Measurements from ENCODE around the gene ANKS1A. TPM values are rescaled to one million over a fixed set of nuclear protein-coding genes. Genes with fewer than 3 reads are reported as not detected.

ANKS1A gene
- total RNA-seq, 4 donors from 2014 or later, result 5.3 to 8.6 (median 7.0) TPM

DNA sequence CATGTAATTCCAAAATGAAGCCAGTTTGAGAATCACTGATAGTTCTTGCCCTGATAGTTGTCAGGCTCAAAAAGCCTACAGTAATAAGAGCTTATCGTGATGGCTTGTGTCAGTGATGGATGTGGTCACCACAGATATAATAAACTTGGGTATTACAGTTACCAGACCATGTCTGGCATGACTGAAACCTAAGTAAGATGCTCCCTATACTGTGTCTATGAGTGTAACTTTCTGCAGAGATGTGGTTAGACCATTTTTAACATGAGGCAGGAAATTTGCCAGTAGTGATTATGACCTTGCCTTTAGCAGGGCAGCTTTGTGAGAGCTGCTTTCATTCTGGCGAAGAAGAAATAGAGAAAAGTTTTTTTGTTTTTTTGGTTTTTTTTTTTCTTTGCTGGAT is 90.2 kb downstream of the ANKS1A start:
- DNase-seq (no peak), ATAC-seq (no peak)
- no peak overlapping the region for H3K4me3 ChIP-seq
- in situ Hi-C loops (cut with MboI; ENCODE audit: low sequenced_read_pairs in 4 of 4) (loop anchor here in 2 of 4 donors (25.0 kb wide), 1 partner anchor 258 kb away; no protein-coding TSS in a partner anchor), intact Hi-C loops (cut with DNase I; ENCODE audit: low total_unique reads) (no loop called here)
- H3K27me3 ChIP-seq, result no peaks in the 10 kb centered on the region
- H3K27ac ChIP-seq, result no peak overlapping the region
- no peaks in the 10 kb centered on the region for H3K4me1 ChIP-seq
- TF ChIP-seq, protein P1, sequence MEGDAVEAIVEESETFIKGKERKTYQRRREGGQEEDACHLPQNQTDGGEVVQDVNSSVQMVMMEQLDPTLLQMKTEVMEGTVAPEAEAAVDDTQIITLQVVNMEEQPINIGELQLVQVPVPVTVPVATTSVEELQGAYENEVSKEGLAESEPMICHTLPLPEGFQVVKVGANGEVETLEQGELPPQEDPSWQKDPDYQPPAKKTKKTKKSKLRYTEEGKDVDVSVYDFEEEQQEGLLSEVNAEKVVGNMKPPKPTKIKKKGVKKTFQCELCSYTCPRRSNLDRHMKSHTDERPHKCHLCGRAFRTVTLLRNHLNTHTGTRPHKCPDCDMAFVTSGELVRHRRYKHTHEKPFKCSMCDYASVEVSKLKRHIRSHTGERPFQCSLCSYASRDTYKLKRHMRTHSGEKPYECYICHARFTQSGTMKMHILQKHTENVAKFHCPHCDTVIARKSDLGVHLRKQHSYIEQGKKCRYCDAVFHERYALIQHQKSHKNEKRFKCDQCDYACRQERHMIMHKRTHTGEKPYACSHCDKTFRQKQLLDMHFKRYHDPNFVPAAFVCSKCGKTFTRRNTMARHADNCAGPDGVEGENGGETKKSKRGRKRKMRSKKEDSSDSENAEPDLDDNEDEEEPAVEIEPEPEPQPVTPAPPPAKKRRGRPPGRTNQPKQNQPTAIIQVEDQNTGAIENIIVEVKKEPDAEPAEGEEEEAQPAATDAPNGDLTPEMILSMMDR (IDR thresholded peaks at IDR 0.05 in 4 of 5, conservative IDR thresholded peaks at IDR 0.05 in 1 of 5), result no peak
- no peak for TF ChIP-seq POLR2A (IDR thresholded peaks at IDR 0.05)
- H3K9me3 ChIP-seq, result no peaks in the 10 kb centered on the region
- peaks cover 0 to 7% of the 10 kb centered on the region in 2 donors for H3K36me3 ChIP-seq

DNA sequence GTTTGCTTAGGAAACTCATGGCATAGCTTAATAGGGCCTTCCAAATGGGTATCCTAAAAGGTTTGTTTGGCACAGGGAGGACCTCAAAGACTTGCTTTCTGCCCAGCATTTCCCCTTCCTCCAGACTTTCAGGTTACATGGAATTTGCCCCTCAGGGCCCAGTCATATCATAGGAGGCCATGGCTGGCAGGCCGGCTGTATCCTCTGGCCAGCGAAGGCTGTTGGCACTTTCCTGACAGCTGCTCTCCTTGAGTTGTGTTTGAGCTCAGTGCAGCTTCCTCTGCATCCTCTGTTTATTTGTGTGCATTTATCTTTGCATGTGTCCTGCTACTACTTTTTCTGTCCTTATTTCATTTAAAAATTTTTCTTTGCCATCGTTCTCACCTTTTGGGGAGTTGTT is 90.9 kb downstream of the ANKS1A start:
- no peaks in the 10 kb centered on the region for H3K27me3 ChIP-seq
- H3K4me1 ChIP-seq, result no peaks in the 10 kb centered on the region
- DNase-seq (no peak), ATAC-seq (no peak)
- no peaks in the 10 kb centered on the region for H3K9me3 ChIP-seq
- intact Hi-C loops (cut with DNase I; ENCODE audit: low total_unique reads) (no loop called here), in situ Hi-C loops (cut with MboI; ENCODE audit: low sequenced_read_pairs in 4 of 4) (loop anchor here in 2 of 4 donors (25.0 kb wide), 1 partner anchor 257 kb away; no protein-coding TSS in a partner anchor)
- H3K4me3 ChIP-seq, result no peak overlapping the region
- TF ChIP-seq, protein P1 (IDR thresholded peaks at IDR 0.05 in 4 of 5, conservative IDR thresholded peaks at IDR 0.05 in 1 of 5), result no peak
- no peak for TF ChIP-seq POLR2A (IDR thresholded peaks at IDR 0.05)
- H3K27ac ChIP-seq, result no peak overlapping the region
- H3K36me3 ChIP-seq, result peaks cover 0 to 15% of the 10 kb centered on the region in 2 donors

DNA sequence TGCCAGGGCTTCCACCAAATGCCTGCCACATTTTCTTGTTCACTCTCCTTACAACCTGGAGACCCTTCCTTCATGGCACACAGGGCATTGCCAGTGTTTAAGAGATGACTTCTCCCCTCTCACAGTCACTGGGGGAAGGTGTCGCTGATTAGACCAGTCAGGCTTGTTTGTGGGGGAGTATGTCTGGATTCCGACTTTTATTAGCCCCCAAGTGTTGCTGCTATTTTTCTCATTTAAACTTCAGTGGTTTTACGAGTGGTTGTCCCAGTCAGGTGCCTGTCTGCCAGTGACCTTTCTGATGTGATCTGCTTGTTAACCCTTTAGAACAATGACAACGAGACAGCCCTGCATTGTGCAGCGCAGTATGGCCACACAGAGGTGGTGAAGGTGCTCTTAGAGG is 92.3 kb downstream of the ANKS1A start:
- no peak for TF ChIP-seq POLR2A (IDR thresholded peaks at IDR 0.05)
- TF ChIP-seq, protein P1 (IDR thresholded peaks at IDR 0.05 in 4 of 5, conservative IDR thresholded peaks at IDR 0.05 in 1 of 5), result no peak
- Histone ChIP-seq H3K4me1 (no peaks in the 10 kb centered on the region), H3K9me3 (no peaks in the 10 kb centered on the region), H3K36me3 (peaks cover 0 to 29% of the 10 kb centered on the region in 2 donors), H3K27me3 (no peaks in the 10 kb centered on the region), H3K4me3 (no peak overlapping the region), H3K27ac (no peak overlapping the region)
- in situ Hi-C loops (cut with MboI; ENCODE audit: low sequenced_read_pairs in 4 of 4), result loop anchor here in 2 of 4 donors (25.0 kb wide), 1 partner anchor 256 kb away; no protein-coding TSS in a partner anchor
- ATAC-seq, result no peak
- no peak for DNase-seq
- intact Hi-C loops (cut with DNase I; ENCODE audit: low total_unique reads), result no loop called here

DNA sequence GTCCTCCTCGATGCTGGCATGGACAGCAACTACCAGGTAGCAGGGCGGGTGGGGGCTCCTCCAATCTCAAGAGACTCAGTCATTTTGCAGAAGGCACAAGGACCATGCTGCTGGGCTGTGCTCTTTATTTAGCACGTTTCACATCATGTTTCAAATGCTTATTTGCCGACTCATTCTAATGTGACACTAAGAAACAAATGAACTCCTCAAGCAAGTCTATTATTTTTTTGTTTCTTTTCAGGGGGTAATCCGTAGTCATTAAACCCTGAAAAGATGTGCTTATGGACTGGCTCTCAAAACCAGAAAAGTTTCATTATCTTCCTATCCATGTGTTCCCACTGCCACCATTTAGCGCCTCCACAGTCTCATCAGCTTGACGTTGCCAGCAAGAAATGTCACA is 92.9 kb downstream of the ANKS1A start:
- no peaks in the 10 kb centered on the region for H3K27me3 ChIP-seq
- H3K36me3 ChIP-seq, result peaks cover 0 to 31% of the 10 kb centered on the region in 2 donors
- in situ Hi-C loops (cut with MboI; ENCODE audit: low sequenced_read_pairs in 4 of 4) (loop anchor here in 2 of 4 donors (25.0 kb wide), 1 partner anchor 255 kb away; no protein-coding TSS in a partner anchor), intact Hi-C loops (cut with DNase I; ENCODE audit: low total_unique reads) (no loop called here)
- ATAC-seq, result no peak
- H3K27ac ChIP-seq, result no peak overlapping the region
- TF ChIP-seq POLR2A (IDR thresholded peaks at IDR 0.05), result no peak
- H3K9me3 ChIP-seq, result no peaks in the 10 kb centered on the region
- H3K4me3 ChIP-seq, result no peak overlapping the region
- peaks cover 1% of the 10 kb centered on the region in 2 donors for H3K4me1 ChIP-seq
- DNase-seq, result no peak

DNA sequence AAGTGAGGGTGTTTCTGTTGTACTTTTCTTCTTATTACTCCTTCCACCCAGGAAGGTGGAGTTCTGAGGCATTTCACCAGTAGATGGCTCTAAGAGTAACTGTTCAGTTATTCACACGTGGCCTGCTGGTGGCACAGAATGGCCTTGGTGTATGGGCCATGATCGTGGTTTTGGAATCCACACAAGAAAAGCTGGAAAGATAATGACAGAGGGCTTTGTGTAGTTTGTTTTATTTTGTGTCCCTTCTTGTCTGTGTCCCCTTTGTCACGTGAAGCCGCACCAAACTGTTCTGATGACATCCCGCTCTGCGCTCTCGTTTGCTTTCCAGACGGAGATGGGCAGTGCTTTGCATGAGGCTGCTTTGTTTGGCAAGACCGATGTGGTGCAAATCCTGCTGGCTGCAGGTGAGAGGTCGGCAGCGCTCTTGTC is 93.4 kb downstream of the ANKS1A start:
- peaks cover 0 to 31% of the 10 kb centered on the region in 2 donors for H3K36me3 ChIP-seq
- intact Hi-C loops (cut with DNase I; ENCODE audit: low total_unique reads) (no loop called here), in situ Hi-C loops (cut with MboI; ENCODE audit: low sequenced_read_pairs in 4 of 4) (loop anchor here in 2 of 4 donors (25.0 kb wide), 1 partner anchor 255 kb away; no protein-coding TSS in a partner anchor)
- TF ChIP-seq, protein P1 (IDR thresholded peaks at IDR 0.05 in 4 of 5, conservative IDR thresholded peaks at IDR 0.05 in 1 of 5), result peak in 1 of 5 experiments; percentile 12
- TF ChIP-seq POLR2A (IDR thresholded peaks at IDR 0.05), result no peak
- peaks cover 5 to 6% of the 10 kb centered on the region in 2 donors for H3K4me1 ChIP-seq
- no peak for ATAC-seq
- no peaks in the 10 kb centered on the region for H3K9me3 ChIP-seq
- DNase-seq, result no peak
- H3K4me3 ChIP-seq, result no peak overlapping the region
- no peak overlapping the region for H3K27ac ChIP-seq
- no peaks in the 10 kb centered on the region for H3K27me3 ChIP-seq
